ENCODE measurements around the gene PRKCZ.

DNA sequence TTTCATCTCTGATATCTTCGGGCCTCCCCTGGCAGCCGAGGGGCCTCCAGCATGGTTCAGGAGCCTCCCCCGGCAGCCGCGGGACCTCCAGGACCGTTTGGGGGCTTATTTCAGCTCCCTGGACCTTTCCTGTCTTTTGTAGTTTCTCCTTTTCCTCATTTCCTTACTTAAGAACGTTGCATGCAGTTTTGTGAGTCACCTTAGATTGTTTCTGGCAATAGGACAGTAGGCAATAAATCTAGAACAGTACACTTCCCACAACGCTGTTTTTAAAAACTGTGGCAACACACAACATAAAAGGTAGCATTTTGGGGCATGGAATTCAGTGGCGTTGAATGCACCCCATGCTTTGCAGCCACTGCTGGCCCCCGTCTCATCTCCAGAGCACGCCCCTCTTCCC is 120.0 kb downstream of the PRKCZ start:
- TF ChIP-seq, protein P1, sequence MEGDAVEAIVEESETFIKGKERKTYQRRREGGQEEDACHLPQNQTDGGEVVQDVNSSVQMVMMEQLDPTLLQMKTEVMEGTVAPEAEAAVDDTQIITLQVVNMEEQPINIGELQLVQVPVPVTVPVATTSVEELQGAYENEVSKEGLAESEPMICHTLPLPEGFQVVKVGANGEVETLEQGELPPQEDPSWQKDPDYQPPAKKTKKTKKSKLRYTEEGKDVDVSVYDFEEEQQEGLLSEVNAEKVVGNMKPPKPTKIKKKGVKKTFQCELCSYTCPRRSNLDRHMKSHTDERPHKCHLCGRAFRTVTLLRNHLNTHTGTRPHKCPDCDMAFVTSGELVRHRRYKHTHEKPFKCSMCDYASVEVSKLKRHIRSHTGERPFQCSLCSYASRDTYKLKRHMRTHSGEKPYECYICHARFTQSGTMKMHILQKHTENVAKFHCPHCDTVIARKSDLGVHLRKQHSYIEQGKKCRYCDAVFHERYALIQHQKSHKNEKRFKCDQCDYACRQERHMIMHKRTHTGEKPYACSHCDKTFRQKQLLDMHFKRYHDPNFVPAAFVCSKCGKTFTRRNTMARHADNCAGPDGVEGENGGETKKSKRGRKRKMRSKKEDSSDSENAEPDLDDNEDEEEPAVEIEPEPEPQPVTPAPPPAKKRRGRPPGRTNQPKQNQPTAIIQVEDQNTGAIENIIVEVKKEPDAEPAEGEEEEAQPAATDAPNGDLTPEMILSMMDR (IDR thresholded peaks at IDR 0.05; ENCODE audit: low read depth, low read length), result no peak
- TF ChIP-seq EZH2phosphoT487 (IDR thresholded peaks at IDR 0.05; ENCODE audit: low read depth), result no peak

Measured in OCI-LY3 (cell line).